Fibroblast of mammary gland (primary cell): ENCODE results near the gene PAFAH1B2.

ENCODE experiments used
- DNase-seq: peaks from one replicate; pipeline ENCODE4 v3.0.0-alpha.2; 2010; ENCODE audit warnings: low read depth
- H3K4me3 ChIP-seq: 2 replicates; pipeline ENCODE4 v1.5.1; 2011; ENCODE audit warnings: low read depth, mild to moderate bottlenecking, low read length, moderate library complexity; ENCODE audit not compliant: control insufficient read depth
- CTCF ChIP-seq: conservative IDR thresholded peaks from 2 replicates; pipeline ENCODE4 v1.5.1; 2011; ENCODE audit warnings: low read depth, low read length, inconsistent platforms; ENCODE audit not compliant: control insufficient read depth, insufficient read depth

PAFAH1B2 gene

GRCh38 chr11:117198613-117199012 lies 54.5 kb downstream of the PAFAH1B2 start:
- no peak for DNase-seq
- peak overlapping the region; percentile 50 for H3K4me3 ChIP-seq
- no peak for TF ChIP-seq CTCF

- H3K4me3 ChIP-seq, result peak within 1 kb of the TSS; percentile 50
- no peak for TF ChIP-seq CTCF
- DNase-seq, result peak; percentile 72
Observed at GRCh38 chr11:117199053-117199915, 55.2 kb downstream of the PAFAH1B2 start, which contains the start of gene TAGLN. TAGLN (plus strand) TSS chr11:117199370; CDS start chr11:117203014, 3,644 bp downstream.

- no peak for DNase-seq
- no peak for TF ChIP-seq CTCF
- H3K4me3 ChIP-seq, result peak overlapping the region; percentile 50
Observed at GRCh38 chr11:117199916-117200812, 56.1 kb downstream of the PAFAH1B2 start.

- no peak for TF ChIP-seq CTCF
- H3K4me3 ChIP-seq, result peak overlapping the region; percentile 50
- peak; percentile 24 for DNase-seq
Observed at GRCh38 chr11:117200813-117201657, 56.9 kb downstream of the PAFAH1B2 start.

- no peak overlapping the region for H3K4me3 ChIP-seq
- TF ChIP-seq CTCF, result no peak
- DNase-seq, result peak; percentile 43
Observed at GRCh38 chr11:117201658-117202305, 57.7 kb downstream of the PAFAH1B2 start.
